ENCODE measurements around the gene PDZD7.

The PDZD7 gene

DNA sequence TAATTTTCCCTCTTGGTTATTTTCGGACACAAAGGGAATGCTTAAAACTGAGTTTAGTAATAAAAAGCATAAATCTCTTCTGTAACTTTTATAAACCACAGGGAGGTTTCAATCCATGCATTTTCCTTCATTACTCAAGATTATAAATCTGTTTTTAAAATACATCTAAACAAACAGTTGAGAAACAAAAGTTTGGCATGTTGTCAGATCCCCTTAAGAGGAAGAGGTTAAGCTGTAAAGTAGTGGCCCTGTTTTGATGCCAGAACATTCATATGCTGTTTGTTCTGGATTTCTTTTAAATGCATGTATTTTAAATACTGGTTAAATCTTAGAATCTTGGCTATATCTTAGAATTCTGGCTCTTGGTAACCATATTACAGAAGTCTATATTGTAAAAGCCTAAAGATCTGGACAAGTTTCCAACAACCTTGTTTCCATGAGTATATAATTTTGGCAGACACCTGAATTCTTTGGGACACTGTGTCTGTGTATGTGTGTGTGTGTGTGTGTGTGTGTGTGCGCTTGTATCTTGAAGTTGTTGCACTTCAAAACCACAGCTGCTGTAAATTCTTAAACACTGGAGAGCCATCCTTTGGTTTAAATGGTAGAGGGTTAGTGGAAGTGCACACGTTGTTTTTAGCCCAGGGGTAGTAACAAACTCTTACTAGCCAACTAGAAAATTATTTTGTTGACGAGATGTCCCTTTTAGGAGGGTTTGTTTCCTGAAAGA, 68.4 kb downstream of the PDZD7 start:
- no peak for DNase-seq

- no peak for DNase-seq
Observed at GRCh38 chr10:100960251-100960650, 70.7 kb downstream of the PDZD7 start.
